HG02885 (cell line): ENCODE measurements around the gene KAZN.

Source experiments
- ATAC-seq: cut with Tn5 transposase; IDR thresholded peaks from one replicate; pipeline ENCODE4 v1.9.1; 2021; ENCODE audit warnings: mild to moderate bottlenecking; ENCODE audit not compliant: unreplicated experiment, poor library complexity

Gene KAZN

GRCh38 chr1:14666373-14666772 is 67.9 kb downstream of the KAZN start:
- no peak for ATAC-seq

- no peak for ATAC-seq
Observed at GRCh38 chr1:14666962-14667650, 68.6 kb downstream of the KAZN start.

- no peak for ATAC-seq
Observed at GRCh38 chr1:14667651-14667984, 69.1 kb downstream of the KAZN start.

DNA sequence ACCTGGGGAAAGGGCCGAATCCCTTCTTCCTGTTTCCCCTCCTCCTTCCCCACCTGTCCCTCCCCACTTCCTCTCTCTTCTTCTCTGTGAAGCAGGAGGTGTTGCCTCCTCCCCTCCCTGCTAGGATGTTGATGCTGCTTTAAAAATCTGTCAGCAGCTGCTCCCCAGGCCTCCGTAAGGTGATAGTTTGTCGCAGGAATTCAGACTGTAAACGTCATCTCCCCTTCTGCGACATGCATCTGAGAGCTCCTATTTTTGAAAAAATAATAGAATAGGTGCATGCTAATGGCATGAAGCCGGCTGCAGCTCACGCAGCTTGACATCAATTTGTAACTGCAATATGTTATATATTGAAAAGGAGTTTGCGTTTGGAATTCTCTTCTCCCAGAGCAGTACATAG is 70.1 kb downstream of the KAZN start:
- ATAC-seq, result no peak

DNA sequence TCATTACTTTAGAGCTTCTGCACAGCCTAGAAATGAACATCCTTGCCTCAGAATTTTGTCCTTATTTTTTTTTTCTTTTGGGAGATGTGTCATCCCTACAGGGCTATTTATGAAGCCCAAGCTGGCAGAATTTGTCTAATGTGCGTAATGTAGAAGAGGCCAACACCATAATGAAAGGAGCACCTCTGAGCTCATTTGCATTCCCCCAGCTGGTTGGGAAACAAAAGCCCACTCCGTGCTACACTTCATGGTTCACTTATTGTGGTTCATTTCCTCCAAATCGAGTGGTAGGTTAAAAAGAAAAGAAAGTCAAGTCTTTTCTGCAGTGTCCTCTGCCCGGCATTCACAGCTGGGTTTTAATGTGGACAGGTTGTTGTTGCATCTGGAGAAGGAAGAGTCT is 73.5 kb downstream of the KAZN start:
- no peak for ATAC-seq

DNA sequence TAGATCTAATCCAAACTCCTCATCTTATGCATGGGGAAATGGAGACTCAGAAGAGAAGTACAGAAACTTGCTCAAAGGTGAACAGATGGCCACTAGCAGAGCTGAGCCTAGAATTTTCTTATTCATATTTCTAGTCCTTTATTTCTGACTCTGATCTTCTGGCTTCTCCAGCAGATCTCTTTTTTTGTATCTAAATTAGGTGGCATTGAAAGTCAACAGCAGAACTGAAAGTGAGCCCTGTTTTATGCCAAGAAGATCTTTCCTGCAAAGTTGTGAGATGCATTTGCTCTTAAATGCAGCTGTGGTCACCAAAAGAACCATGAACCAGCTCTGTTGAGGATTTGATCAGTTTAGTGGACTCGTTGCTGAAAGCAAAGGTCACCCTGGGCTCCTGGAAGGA is 75.5 kb downstream of the KAZN start:
- no peak for ATAC-seq

GRCh38 chr1:14676400-14676799 is 77.9 kb downstream of the KAZN start:
- ATAC-seq, result no peak

GRCh38 chr1:14677292-14677971 is 78.9 kb downstream of the KAZN start:
- no peak for ATAC-seq

DNA sequence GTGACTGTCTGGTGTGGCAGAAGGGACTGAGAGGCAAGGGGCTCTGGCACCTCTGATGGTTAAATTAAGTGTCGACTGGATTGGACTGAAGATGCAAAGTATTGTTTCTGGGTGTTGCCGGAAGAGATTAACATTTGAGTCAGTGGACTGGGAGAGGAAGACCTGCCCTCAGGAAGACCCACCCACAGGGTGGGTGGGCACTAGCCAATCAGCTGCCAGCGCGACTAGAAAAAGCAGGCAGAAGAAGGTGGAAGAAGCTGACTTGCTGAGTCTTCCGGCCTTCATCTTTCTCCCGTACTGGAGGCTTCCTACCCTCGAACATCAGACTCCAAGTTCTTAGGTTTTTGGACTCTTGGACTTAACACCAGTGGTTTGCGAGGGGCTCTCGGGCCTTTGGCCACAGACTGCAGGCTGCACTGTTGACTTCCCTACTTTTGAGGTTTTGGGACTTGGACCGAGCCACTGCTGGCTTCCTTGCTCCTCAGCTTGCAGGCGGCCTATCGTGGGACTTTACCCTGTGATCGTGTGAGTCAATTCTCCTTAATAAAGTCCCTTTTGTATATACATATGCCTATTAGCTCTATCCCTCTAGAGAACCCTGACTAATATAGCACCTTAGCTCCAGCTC is 79.6 kb downstream of the KAZN start:
- ATAC-seq, result no peak

DNA sequence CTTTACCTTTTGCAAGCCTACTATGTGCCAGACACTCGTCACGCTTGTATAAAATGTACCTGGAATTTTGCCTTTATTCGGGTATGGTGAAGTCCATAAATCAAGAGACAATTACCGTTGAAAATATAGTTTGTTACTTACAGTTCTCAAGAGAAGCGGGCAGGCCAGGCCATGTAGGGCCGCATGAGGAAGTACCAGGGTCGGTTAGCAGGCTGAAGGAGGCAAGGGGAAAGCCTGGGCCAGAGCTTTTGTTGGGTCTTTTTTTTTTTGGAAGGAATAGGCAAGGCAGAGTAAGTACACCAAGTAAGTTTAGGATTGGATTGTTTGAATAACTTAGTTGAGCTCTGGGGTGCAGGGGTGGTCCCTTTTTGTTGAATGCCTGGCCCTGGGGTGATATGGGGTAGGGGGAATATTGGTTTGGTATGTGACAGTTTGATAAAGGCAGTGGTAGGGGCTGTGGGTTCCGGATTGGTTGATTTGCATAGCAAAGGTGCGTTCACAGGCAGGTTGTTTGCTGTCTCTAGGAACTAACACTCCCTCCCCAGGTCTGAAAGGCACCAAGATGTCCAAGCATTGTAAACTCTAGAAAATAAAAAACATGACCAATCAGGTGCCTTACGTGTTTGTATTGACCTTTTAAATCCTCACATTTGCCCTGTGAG is 80.7 kb downstream of the KAZN start:
- ATAC-seq, result no peak

GRCh38 chr1:14681182-14681581 is 82.7 kb downstream of the KAZN start:
- ATAC-seq, result no peak

- no peak for ATAC-seq
Observed at GRCh38 chr1:14682941-14683621, 84.6 kb downstream of the KAZN start.

DNA sequence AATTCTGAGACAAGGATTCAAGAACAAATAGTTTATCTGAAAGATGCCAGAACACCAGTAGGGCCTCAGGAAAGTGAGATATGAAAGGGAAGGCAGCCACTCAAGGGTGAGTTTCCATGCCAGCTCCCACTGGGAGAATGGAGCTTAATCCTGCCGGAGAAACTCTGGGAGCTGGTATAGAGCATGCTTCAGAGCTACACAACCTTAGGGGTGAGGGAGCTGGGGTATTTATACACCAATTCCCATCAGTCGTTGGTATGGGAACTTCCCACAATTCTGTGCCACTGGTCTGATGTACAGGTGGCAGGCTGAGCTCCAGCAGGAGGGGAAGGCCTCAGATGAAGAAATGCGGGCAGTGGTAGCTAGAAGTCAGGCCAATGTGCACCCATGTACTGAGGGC is 86.6 kb downstream of the KAZN start:
- ATAC-seq, result no peak

- no peak for ATAC-seq
Observed at GRCh38 chr1:14686701-14687100, 88.2 kb downstream of the KAZN start.

DNA sequence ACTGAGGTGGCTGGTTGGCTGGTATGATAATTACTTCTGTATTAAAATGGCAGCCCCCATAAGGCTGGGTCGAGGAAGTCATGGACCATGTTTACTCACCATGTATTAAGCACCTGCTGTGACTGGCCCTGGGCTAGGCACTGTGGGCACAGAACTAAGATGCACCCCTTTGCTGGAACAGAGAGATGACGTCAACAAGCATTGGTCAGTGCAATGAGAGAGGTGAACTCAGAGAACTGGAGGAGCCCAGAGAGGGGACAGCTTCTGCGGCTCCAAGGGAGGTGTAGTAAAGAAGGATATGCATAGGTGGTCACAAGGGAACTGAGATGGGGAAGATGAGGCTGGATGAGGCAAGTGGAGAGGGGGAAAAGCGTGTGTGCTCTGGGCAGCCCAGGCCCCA is 88.7 kb downstream of the KAZN start:
- ATAC-seq, result no peak

GRCh38 chr1:14689996-14690615 is 91.6 kb downstream of the KAZN start:
- no peak for ATAC-seq

- no peak for ATAC-seq
Observed at GRCh38 chr1:14693949-14694348, 95.5 kb downstream of the KAZN start.

- ATAC-seq, result no peak
Observed at GRCh38 chr1:14694589-14694988, 96.1 kb downstream of the KAZN start.

DNA sequence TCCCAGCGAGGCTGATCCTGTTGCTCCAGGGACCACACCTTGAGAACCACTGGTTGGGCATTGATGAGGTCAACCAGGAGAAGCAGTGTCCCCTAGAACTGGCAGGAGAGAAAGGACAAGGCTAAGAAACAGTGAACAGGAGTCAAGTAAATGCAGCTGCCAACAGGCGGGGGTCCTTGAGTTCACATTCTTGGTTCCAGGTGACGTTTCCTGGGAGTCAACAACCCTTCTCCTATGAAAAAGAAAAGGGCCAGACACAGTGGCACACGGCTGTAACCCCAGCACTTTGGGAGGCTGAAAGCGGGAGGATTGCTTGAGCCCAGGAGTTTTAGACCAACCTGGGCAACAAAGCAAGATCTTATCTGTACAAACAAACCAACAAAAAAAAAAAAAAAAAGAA is 98.3 kb downstream of the KAZN start:
- no peak for ATAC-seq

DNA sequence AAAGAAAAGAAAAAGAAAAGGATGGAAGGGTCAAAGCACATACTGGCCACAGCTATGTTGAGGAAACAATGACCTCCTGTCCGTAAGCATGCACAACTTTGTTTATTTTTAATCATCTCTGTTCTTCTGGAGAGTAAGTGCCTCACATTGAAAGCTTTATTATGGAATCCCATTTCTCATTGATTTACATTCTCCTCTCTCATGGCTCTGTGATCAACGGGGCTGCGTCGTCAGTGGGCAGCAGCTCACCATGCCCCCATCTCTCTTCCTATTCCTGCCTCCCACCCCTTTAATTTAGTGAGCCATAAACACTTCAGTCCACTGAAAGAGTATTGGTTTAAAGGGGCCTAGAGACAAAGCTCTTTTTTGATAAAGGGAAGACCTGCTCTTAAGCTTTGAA is 98.9 kb downstream of the KAZN start:
- ATAC-seq, result no peak
